ENCODE measurements around the gene OR8B2.

Gene OR8B2, protein sequence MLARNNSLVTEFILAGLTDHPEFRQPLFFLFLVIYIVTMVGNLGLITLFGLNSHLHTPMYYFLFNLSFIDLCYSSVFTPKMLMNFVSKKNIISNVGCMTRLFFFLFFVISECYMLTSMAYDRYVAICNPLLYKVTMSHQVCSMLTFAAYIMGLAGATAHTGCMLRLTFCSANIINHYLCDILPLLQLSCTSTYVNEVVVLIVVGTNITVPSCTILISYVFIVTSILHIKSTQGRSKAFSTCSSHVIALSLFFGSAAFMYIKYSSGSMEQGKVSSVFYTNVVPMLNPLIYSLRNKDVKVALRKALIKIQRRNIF
- long read RNA-seq, result 0 reads

DNA sequence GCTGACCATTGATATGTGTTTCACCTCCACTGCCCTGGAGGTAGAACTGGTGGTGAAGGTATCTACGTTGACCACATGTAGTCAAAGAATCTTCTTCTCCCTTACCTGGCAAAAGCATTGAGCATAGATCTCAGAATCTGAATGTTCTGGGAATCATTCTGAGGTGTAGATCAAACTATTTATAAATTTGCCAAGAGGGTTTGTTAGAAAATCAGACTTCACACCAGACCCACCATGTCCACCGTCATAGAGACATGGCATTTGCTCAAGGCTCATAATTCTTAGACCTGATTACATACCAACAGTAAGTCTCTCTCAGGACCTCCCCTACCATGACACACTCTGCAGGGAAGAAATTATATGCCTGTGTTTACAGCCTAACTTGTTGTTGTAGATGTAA is at the start of gene OR8B2:
Gene OR8B2 (minus strand): TSS at position 101 of the 400 bp plus-strand sequence. CDS start 1,156 bp downstream, outside the sequence.
- no peaks in the 10 kb centered on the region for H3K27me3 ChIP-seq (ENCODE audit: insufficient read depth, poor library complexity, severe bottlenecking)
- DNase-seq (ENCODE audit: low read depth in 1 of 2, low spot score in 1 of 2), result no peak
- TF ChIP-seq, protein P1, sequence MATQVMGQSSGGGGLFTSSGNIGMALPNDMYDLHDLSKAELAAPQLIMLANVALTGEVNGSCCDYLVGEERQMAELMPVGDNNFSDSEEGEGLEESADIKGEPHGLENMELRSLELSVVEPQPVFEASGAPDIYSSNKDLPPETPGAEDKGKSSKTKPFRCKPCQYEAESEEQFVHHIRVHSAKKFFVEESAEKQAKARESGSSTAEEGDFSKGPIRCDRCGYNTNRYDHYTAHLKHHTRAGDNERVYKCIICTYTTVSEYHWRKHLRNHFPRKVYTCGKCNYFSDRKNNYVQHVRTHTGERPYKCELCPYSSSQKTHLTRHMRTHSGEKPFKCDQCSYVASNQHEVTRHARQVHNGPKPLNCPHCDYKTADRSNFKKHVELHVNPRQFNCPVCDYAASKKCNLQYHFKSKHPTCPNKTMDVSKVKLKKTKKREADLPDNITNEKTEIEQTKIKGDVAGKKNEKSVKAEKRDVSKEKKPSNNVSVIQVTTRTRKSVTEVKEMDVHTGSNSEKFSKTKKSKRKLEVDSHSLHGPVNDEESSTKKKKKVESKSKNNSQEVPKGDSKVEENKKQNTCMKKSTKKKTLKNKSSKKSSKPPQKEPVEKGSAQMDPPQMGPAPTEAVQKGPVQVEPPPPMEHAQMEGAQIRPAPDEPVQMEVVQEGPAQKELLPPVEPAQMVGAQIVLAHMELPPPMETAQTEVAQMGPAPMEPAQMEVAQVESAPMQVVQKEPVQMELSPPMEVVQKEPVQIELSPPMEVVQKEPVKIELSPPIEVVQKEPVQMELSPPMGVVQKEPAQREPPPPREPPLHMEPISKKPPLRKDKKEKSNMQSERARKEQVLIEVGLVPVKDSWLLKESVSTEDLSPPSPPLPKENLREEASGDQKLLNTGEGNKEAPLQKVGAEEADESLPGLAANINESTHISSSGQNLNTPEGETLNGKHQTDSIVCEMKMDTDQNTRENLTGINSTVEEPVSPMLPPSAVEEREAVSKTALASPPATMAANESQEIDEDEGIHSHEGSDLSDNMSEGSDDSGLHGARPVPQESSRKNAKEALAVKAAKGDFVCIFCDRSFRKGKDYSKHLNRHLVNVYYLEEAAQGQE (IDR thresholded peaks at IDR 0.05; ENCODE audit: insufficient replicate concordance, low read depth), result no peak
- TF ChIP-seq GABPA (IDR thresholded peaks at IDR 0.05; ENCODE audit: low read depth) (no peak), POLR2AphosphoS5 (IDR thresholded peaks at IDR 0.05; ENCODE audit: low read depth) (no peak), SPI1 (IDR thresholded peaks at IDR 0.05; ENCODE audit: borderline replicate concordance, low read depth) (no peak)
- TF ChIP-seq, protein P2, sequence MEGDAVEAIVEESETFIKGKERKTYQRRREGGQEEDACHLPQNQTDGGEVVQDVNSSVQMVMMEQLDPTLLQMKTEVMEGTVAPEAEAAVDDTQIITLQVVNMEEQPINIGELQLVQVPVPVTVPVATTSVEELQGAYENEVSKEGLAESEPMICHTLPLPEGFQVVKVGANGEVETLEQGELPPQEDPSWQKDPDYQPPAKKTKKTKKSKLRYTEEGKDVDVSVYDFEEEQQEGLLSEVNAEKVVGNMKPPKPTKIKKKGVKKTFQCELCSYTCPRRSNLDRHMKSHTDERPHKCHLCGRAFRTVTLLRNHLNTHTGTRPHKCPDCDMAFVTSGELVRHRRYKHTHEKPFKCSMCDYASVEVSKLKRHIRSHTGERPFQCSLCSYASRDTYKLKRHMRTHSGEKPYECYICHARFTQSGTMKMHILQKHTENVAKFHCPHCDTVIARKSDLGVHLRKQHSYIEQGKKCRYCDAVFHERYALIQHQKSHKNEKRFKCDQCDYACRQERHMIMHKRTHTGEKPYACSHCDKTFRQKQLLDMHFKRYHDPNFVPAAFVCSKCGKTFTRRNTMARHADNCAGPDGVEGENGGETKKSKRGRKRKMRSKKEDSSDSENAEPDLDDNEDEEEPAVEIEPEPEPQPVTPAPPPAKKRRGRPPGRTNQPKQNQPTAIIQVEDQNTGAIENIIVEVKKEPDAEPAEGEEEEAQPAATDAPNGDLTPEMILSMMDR (IDR thresholded peaks at IDR 0.05; ENCODE audit: insufficient read depth, low read length), result no peak
- no peak within 1 kb of the TSS for H3K4me3 ChIP-seq (replicated peaks; ENCODE audit: insufficient read depth, low read length)
- H3K27ac ChIP-seq (replicated peaks), result no peak within 1 kb of the TSS

DNA sequence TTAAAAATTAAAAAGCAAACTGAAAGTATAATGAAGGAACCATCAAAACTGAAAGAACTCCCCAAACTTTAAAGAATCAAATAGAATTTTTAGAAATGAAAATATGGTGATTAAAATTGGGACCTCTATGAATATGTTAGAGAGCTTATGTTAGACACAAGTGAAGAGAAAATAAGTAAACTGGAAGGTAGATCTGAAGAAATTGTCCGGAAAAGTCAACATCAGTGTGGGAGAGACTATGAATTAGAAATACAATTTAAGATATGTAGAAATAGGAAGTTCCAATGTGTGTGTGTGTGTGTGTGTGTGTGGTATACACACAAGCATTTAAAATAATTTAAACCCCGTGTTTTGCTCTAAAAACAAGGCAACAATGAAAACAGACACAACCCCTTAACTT is 45.3 kb upstream of the OR8B2 start:
- H3K27me3 ChIP-seq (ENCODE audit: insufficient read depth, poor library complexity, severe bottlenecking), result no peaks in the 10 kb centered on the region
- TF ChIP-seq POLR2AphosphoS5 (IDR thresholded peaks at IDR 0.05; ENCODE audit: low read depth) (no peak), SPI1 (IDR thresholded peaks at IDR 0.05; ENCODE audit: borderline replicate concordance, low read depth) (no peak), GABPA (IDR thresholded peaks at IDR 0.05; ENCODE audit: low read depth) (no peak)
- TF ChIP-seq, protein P2 (IDR thresholded peaks at IDR 0.05; ENCODE audit: insufficient read depth, low read length), result no peak
- TF ChIP-seq, protein P1 (IDR thresholded peaks at IDR 0.05; ENCODE audit: insufficient replicate concordance, low read depth), result no peak

DNA sequence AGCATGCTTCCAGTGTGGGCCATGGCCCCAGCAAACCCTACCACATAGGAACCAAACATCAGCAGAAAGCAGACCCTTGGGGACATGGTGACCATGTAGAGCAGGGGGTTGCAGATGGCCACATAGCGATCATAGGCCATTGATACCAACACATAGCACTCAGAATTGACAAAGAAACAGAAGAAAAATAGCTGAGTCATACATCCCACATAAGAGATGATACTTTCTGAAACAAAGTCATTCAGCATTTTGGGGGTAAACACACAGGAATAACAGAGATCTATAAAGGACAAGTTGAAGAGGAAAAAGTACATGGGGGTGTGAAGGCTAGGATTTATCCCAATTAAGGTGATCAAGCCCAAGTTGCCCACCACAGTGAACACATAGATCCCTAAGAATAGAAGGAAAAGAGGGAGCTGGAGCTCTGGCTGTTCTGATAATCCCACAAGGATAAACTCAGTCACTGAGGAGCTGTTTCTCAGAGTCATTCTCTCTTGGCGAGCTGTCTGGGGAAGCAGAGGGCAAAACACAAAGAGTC is 40.2 kb upstream of the OR8B2 start, which contains the start of gene OR8B4:
Gene OR8B4 (minus strand): TSS at position 488 of the 538 bp plus-strand sequence. CDS start 0 bp downstream, at position 488.
- Histone ChIP-seq H3K27me3 (ENCODE audit: insufficient read depth, poor library complexity, severe bottlenecking) (peaks cover 11% of the 10 kb centered on the region), H3K4me3 (replicated peaks; ENCODE audit: insufficient read depth, low read length) (no peak within 1 kb of the TSS), H3K27ac (replicated peaks) (no peak within 1 kb of the TSS)
- TF ChIP-seq SPI1 (IDR thresholded peaks at IDR 0.05; ENCODE audit: borderline replicate concordance, low read depth), result no peak
- TF ChIP-seq, protein P2 (IDR thresholded peaks at IDR 0.05; ENCODE audit: insufficient read depth, low read length), result no peak
- TF ChIP-seq GABPA (IDR thresholded peaks at IDR 0.05; ENCODE audit: low read depth), result no peak
- TF ChIP-seq POLR2AphosphoS5 (IDR thresholded peaks at IDR 0.05; ENCODE audit: low read depth), result no peak
- TF ChIP-seq, protein P1 (IDR thresholded peaks at IDR 0.05; ENCODE audit: insufficient replicate concordance, low read depth), result no peak
- DNase-seq (ENCODE audit: low read depth in 1 of 2, low spot score in 1 of 2), result no peak

More for the DNA sequence above, 45.3 kb upstream of the OR8B2 start:
- DNase-seq (ENCODE audit: low read depth in 1 of 2, low spot score in 1 of 2), result no peak
- no peak overlapping the region for H3K27ac ChIP-seq (replicated peaks)
- H3K4me3 ChIP-seq (replicated peaks; ENCODE audit: insufficient read depth, low read length), result no peak overlapping the region
